Mesodermal cell (in vitro differentiated cells): ENCODE data around the gene ZNF236.

ENCODE experiments used
- H3K27ac ChIP-seq: 2 replicates; pipeline ENCODE4 v1.7.0; 2013; ENCODE audit warnings: mild to moderate bottlenecking, low read depth, low read length, moderate library complexity; ENCODE audit not compliant: severe bottlenecking
- H3K36me3 ChIP-seq: 2 replicates; pipeline ENCODE4 v1.7.1; 2013; ENCODE audit warnings: mild to moderate bottlenecking, low read length, moderate library complexity; ENCODE audit not compliant: control insufficient read depth, insufficient read depth
- H3K4me1 ChIP-seq: one replicate; pipeline ENCODE4 v1.7.1; 2013; ENCODE audit warnings: mild to moderate bottlenecking, low read length; ENCODE audit not compliant: insufficient read depth, control insufficient read depth, poor library complexity, severe bottlenecking
- H3K4me3 ChIP-seq: 2 replicates; pipeline ENCODE4 v1.7.0; 2013; ENCODE audit warnings: low read length, control low read depth, mild to moderate bottlenecking; ENCODE audit not compliant: insufficient read depth, poor library complexity, severe bottlenecking; ENCODE audit errors: extremely low read depth
- H3K9me3 ChIP-seq: 2 replicates; pipeline ENCODE4 v1.7.1; 2013; ENCODE audit warnings: mild to moderate bottlenecking, low read length, moderate library complexity; ENCODE audit not compliant: control insufficient read depth
- WGBS, 2 experiments: methylation state at CpG; one replicate each; pipeline ENCODE4 v1.1.5; 2013; ENCODE audit warnings: missing lambda C conversion rate in 2 of 2; ENCODE audit not compliant: insufficient coverage in 2 of 2; 5-methylcytosine and 5-hydroxymethylcytosine counted together

The ZNF236 gene

GRCh38 chr18:76909439-76909838 is 87.1 kb downstream of the ZNF236 start:
- H3K9me3 ChIP-seq = no peaks in the 10 kb centered on the region
- H3K36me3 ChIP-seq = peaks cover 62% of the 10 kb centered on the region

GRCh38 chr18:76911440-76911839 is 89.1 kb downstream of the ZNF236 start:
- Histone ChIP-seq H3K27ac (no peak overlapping the region), H3K4me1 (no peaks in the 10 kb centered on the region), H3K4me3 (no peak overlapping the region), H3K36me3 (peaks cover 70% of the 10 kb centered on the region), H3K9me3 (no peaks in the 10 kb centered on the region)
- 91 to 94% methylated on average over 5 to 6 of the region's 7 CpGs for WGBS, 2 experiments

More at GRCh38 chr18:76909439-76909838, 87.1 kb downstream of the ZNF236 start:
- H3K4me3 ChIP-seq = no peak overlapping the region
- no peak overlapping the region for H3K27ac ChIP-seq
- no peaks in the 10 kb centered on the region for H3K4me1 ChIP-seq
- 90 to 100% methylated on average over 2 of the region's 4 CpGs for WGBS, 2 experiments

GRCh38 chr18:76913583-76913982 is 91.2 kb downstream of the ZNF236 start:
- no peaks in the 10 kb centered on the region for H3K9me3 ChIP-seq
- H3K4me1 ChIP-seq = no peaks in the 10 kb centered on the region
- 94% methylated on average over 6 of the region's 7 CpGs; no CpG with 5 or more reads in 1 of the 2 experiments for WGBS, 2 experiments
- peaks cover 84% of the 10 kb centered on the region for H3K36me3 ChIP-seq
- no peak overlapping the region for H3K27ac ChIP-seq
- no peak overlapping the region for H3K4me3 ChIP-seq

- Histone ChIP-seq H3K36me3 (peaks cover 83% of the 10 kb centered on the region), H3K4me1 (no peaks in the 10 kb centered on the region), H3K9me3 (no peaks in the 10 kb centered on the region), H3K27ac (no peak overlapping the region), H3K4me3 (no peak overlapping the region)
- WGBS, 2 experiments = 92 to 98% methylated on average over 5 to 6 of the region's 8 CpGs
These were observed 92.0 kb downstream of the ZNF236 start for GRCh38 chr18:76914314-76914713.

GRCh38 chr18:76914796-76915195 is 92.4 kb downstream of the ZNF236 start:
- no peak overlapping the region for H3K27ac ChIP-seq
- H3K4me1 ChIP-seq = no peaks in the 10 kb centered on the region
- 74% methylated on average over 3 of the region's 3 CpGs for WGBS, 2 experiments
- no peaks in the 10 kb centered on the region for H3K9me3 ChIP-seq
- H3K36me3 ChIP-seq = peaks cover 83% of the 10 kb centered on the region
- H3K4me3 ChIP-seq = no peak overlapping the region

GRCh38 chr18:76915456-76915855 is 93.1 kb downstream of the ZNF236 start:
- Histone ChIP-seq H3K27ac (no peak overlapping the region), H3K4me3 (no peak overlapping the region), H3K9me3 (no peaks in the 10 kb centered on the region), H3K4me1 (no peaks in the 10 kb centered on the region), H3K36me3 (peaks cover 80% of the 10 kb centered on the region)
- WGBS, 2 experiments = 66 to 73% methylated on average over 3 to 4 of the region's 5 CpGs

- Histone ChIP-seq H3K4me1 (no peaks in the 10 kb centered on the region), H3K4me3 (no peak overlapping the region), H3K36me3 (peaks cover 65% of the 10 kb centered on the region), H3K9me3 (no peaks in the 10 kb centered on the region), H3K27ac (no peak overlapping the region)
- 95 to 98% methylated on average over 4 of the region's 5 CpGs for WGBS, 2 experiments
These were observed 98.6 kb downstream of the ZNF236 start for GRCh38 chr18:76920974-76921373.

- H3K27ac ChIP-seq = no peak overlapping the region
- WGBS, 2 experiments = 51 to 57% methylated on average over 6 to 9 of the region's 10 CpGs
- no peaks in the 10 kb centered on the region for H3K4me1 ChIP-seq
- H3K4me3 ChIP-seq = no peak overlapping the region
- H3K36me3 ChIP-seq = peaks cover 63% of the 10 kb centered on the region
- H3K9me3 ChIP-seq = no peaks in the 10 kb centered on the region
These were observed 99.8 kb downstream of the ZNF236 start for GRCh38 chr18:76922107-76922506.

GRCh38 chr18:76923485-76924085 is 101.2 kb downstream of the ZNF236 start:
- H3K9me3 ChIP-seq = no peaks in the 10 kb centered on the region
- no peaks in the 10 kb centered on the region for H3K4me1 ChIP-seq
- no peak overlapping the region for H3K4me3 ChIP-seq
- no peak overlapping the region for H3K27ac ChIP-seq
- 33 to 40% methylated on average over 1 of the region's 3 CpGs for WGBS, 2 experiments
- peaks cover 62% of the 10 kb centered on the region for H3K36me3 ChIP-seq

- Histone ChIP-seq H3K27ac (no peak overlapping the region), H3K36me3 (peaks cover 64% of the 10 kb centered on the region), H3K4me1 (no peaks in the 10 kb centered on the region), H3K4me3 (no peak overlapping the region), H3K9me3 (no peaks in the 10 kb centered on the region)
- 83 to 90% methylated on average over 5 to 6 of the region's 8 CpGs for WGBS, 2 experiments
These were observed 103.1 kb downstream of the ZNF236 start for GRCh38 chr18:76925501-76925900.

- H3K4me3 ChIP-seq = no peak overlapping the region
- H3K36me3 ChIP-seq = peaks cover 66% of the 10 kb centered on the region
- 87 to 98% methylated on average over 6 of the region's 6 CpGs for WGBS, 2 experiments
- H3K27ac ChIP-seq = no peak overlapping the region
- no peaks in the 10 kb centered on the region for H3K9me3 ChIP-seq
- H3K4me1 ChIP-seq = no peaks in the 10 kb centered on the region
These were observed 104.9 kb downstream of the ZNF236 start for GRCh38 chr18:76927223-76927725.
